GM19023 (cell line): ENCODE results near the gene GRIK4.
"Not testable (repeated sequence)": the region's sequence is repeated elsewhere in the genome, so short reads cannot be mapped to it uniquely, and the experiment has no call there.

Experiments
- ATAC-seq: cut with Tn5 transposase; IDR thresholded peaks from one replicate; pipeline ENCODE4 v1.9.1; 2021; ENCODE audit warnings: mild to moderate bottlenecking, moderate library complexity; ENCODE audit not compliant: unreplicated experiment

Gene GRIK4

GRCh38 chr11:120511116-120511819 lies at the start of gene GRIK4:
Gene GRIK4, plus strand, starts transcription at chr11:120511748. Its CDS starts 148,571 bp downstream, at chr11:120660319.
- ATAC-seq: peak; percentile 96

- no peak for ATAC-seq
Observed at GRCh38 chr11:120462825-120463224, 48.7 kb upstream of the GRIK4 start.

GRCh38 chr11:120465921-120466534 lies 45.5 kb upstream of the GRIK4 start:
- ATAC-seq: no peak

DNA sequence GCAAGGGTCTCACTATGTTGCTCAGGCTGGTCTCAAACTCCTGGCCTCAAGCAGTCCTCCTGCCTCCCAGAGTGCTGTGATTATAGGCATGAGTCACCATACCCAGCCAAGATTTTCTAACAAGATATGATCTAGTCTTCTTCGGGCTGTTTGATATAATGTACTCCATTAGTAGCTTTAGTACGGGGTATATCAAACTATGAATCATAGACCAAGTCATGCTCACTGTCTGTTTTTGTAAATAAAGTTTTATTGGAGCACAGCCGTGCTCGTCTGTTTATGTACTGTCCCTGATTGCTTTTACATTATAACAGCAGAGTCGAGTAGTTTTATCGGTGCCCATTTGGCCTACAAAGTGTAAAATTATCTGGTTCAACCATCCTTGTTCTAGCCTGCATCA lies 43.9 kb upstream of the GRIK4 start:
- no peak for ATAC-seq

GRCh38 chr11:120471131-120471530 lies 40.4 kb upstream of the GRIK4 start:
- ATAC-seq: no peak

DNA sequence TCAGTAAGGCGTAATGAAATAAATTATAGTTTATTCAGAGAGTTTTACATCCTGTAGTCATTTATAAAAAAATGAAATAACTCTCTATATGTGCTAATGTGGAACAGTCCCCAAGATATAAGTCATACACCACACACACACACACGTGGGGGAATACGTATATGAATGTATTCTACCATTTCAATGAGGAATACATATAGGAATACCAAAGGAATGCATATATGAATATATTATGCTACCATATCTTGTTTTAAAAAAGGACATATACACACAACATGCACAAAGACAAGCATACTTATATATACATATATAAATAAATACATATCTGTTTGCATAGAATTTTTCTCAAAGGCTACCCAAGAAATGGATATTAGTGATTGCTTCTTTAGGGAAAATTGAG lies 39.6 kb upstream of the GRIK4 start:
- ATAC-seq: no peak

DNA sequence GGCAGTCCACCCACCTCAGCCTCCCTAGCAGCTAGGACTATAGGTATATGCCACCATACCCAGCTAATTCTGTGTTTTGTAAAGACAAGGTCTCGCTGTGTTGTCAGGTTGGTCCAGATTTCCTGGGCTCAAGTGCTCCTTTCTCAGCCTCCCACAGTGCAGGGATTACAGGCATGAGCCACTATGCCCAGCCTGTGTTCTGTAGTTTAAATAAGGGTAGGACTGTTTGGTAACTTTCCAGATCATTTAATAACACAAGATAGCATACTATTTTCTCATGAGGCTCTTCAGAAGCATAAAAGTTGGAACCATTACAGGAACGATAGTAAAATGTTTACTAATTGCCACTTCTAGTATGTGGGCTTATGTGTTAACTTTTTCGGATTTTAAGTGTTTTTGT lies 38.0 kb upstream of the GRIK4 start:
- no peak for ATAC-seq

DNA sequence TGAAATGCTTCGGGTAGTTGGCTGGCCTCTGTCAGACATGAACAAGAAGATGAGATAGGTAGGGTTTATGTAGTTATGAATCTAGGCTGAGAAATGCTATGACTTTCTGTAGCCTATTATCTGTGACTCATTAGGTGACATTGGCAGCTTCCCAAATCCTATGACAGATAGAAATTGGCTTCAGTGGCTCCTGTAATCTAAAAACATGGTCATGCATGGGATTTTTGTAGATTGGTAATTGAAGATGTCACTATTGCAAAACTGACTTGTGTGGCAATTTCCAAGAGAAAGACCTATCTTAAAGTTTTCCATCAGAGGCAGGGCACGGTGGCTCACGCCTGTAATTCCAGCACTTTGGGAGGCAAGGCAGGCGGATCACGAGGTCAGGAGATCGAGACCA lies 29.4 kb upstream of the GRIK4 start:
- ATAC-seq: no peak

DNA sequence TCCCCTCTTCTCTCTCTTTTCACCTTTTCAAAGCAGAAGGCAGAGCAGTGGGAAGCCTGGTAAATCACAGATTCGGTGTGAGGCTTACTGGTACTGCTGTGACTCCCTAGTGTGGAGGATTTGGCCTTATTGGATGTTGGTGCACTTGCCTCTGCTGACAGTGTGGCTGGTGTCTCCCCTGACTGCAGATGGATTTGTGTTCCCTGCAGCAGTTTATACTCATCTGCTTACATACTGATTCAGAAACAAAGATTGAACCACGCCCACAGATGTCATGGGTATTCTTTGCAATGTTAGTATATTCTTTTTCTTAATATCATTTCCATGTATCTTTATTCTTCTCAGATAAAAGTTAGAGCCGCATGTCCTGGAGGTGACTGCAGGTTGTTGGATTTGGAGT lies 26.8 kb upstream of the GRIK4 start:
- ATAC-seq: no peak

- ATAC-seq: no peak
Observed at GRCh38 chr11:120486138-120486537, 25.4 kb upstream of the GRIK4 start.

- ATAC-seq: no peak
Observed at GRCh38 chr11:120489799-120490198, 21.7 kb upstream of the GRIK4 start.

GRCh38 chr11:120492486-120492885 lies 19.1 kb upstream of the GRIK4 start:
- no peak for ATAC-seq

DNA sequence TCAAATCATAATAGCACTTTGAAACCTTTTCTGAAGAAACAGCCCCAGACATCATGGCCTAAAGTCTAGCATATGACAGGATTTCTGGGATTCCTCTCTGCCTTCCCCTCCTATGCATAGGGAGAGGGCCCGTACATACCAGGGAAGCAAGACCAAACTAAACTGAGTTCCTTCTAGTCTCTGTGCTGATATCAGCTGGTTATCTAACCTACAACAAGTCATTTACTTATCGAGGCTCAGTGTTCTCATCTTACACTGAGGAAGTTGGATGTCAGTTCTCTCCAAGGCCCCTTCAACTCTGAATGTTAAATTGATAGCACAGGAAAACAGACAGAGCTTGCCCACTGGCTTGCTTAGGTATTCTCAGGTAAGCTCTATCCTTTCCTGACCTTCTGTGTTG lies 17.0 kb upstream of the GRIK4 start:
- no peak for ATAC-seq

DNA sequence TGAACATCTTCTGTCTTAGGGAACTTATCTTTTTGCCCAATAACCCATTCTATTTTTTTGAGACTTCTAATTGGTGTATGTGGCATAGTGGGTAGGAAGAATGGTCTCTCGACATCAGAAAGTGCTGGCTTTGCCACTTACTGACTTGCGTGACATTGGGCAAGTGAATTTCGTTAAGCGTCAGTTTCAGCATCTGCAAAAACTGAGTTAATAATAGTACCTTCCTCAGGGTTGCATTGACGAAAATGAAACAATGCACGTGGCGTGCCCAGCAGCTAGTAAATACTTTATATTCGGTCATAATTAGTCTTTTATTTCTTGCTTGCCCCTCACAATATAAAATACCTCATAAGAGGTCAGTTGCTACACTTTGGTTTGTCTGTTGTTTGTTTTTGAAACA lies 12.5 kb upstream of the GRIK4 start:
- no peak for ATAC-seq

DNA sequence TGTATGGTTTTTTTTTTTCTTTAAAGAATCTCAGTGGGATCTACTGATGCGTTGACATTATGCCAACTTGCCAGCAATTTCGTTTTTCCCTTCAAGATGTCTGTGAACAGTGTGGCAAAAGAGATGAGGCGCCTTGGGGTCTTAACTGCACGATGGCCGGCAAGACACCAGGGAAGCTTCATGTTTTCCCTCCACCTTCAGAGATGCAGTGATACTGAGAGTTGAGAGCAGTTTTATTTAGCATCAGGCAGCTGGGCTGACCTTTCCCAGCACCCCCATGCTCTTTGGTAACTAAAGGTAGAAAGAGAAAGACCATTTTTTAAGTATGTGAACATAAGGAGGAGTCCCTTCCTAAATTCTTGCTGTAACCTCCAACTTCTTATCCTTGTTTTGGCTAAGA lies 11.7 kb upstream of the GRIK4 start:
- ATAC-seq: no peak

DNA sequence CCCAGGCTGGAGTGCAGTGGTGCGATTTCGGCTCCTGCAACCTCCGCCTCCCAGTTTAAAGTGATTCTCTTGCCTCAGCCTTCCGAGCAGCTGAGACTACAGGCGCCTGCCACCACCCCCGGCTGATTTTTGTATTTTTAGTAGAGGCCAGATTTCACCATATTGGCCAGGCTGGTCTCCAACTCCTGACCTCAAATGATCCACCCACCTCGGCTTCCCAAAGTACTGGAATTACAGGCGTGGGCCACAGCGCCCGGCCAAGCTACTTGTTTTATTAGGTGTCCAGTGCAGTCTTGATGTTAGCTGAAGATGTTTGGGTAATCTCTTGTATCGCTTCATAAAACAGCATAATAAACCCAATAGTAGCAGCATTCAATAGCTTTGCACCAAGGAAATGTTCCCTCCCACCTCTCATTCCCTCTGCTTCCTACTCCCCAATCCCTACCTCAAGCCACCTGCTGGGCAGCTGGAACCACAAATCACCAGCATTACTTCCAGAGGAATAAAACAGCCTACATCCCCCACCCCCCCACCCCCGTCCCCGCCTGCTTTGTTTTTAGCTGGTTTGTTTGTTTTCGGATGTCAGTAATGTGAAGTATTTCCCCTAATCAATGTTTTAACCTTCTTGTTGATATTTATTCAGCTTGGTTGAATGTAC lies 11.0 kb upstream of the GRIK4 start:
- no peak for ATAC-seq

GRCh38 chr11:120501440-120501839 lies 10.1 kb upstream of the GRIK4 start:
- ATAC-seq: no peak

DNA sequence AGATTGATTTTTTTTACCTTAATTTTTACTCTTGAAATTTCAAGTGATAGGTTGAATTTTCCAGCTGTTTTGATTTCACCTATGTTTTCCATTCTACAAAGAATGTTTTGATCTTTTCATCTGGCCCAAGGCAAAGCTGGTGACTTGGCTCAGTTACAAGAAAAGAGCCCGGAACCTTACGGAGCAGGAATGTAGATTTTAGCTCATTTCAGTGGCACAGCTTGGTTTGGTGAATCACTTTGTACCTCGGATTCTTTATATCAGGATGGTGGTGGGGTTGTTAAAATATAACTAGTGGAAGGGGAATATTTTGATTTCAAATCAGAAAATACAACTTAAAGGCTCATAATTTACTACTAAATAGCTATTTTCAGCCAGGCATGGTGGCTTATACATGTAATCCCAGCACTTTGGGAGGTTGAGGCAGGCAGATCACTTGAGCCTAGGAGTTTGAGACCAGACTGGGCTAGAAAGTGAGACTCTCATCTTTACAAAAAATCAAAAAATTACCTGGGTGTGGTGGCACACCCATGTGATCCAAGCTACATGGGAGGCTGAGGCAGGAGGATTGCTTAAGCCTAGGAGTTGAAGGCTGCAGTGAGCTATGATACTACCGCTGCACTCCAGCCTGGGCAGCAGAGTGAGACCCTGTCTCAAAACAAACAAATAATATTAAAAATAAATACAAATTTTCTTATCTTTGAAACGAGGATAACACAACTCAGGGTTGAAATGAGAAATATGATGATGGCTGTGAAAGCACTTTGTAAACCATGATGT lies 9.4 kb upstream of the GRIK4 start:
- no peak for ATAC-seq

DNA sequence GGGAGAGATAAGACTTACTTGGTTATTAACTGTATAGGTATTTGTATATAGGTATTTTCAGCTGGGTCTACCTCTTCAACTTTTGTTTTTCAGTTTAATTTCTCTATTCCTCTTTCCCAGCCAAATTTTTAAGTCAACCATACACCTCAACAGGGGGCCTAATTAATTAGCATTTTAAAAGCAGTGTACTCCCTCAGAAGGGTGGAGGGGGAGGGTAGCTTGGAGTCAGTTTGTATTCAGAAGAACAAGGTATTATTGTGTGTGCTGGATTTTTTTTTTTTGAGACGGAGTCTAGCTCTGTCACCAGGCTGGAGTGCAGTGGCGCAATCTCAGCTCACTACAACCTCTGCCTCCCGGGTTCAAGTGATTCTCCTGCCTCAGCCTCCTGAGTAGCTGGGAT lies 8.0 kb upstream of the GRIK4 start:
- ATAC-seq: not testable (repeated sequence)

- ATAC-seq: no peak
Observed at GRCh38 chr11:120505801-120506425, 5.6 kb upstream of the GRIK4 start.
